T-cell (primary cell): ENCODE results near the gene VAMP2. TPM values are rescaled to one million over a fixed set of nuclear protein-coding genes. Genes with fewer than 3 reads are reported as not detected.
A peak's percentile ranks its signal among the peaks of the same experiment; 100 is the strongest.

ENCODE experiments used
- ATAC-seq, 4 experiments: fragments of 200-7000 bp in 3 of 4; fragments of 150-1000 bp in 1 of 4; cut with Tn5 transposase; replicated peaks in 1 of 4; 1 replicate in 3 of 4; 2 replicates in 1 of 4; pipeline ENCODE4 v1.10.0; 2021; ENCODE audit warnings: moderate library complexity in 3 of 4, mild to moderate bottlenecking in 2 of 4, moderate number of reproducible peaks in 1 of 4
- CTCF ChIA-PET, 2 donors: fragments of 300-600 bp; sonication (Branson Sonifier 250); formaldehyde crosslinking; loops; one replicate each; lab custom pipeline; 2022; ENCODE audit warnings: antibody characterized with exemption in 2 of 2; lab: Charles Lee
- POLR2A ChIA-PET, 2 donors: fragments of 300-600 bp; sonication (Branson Sonifier 250); formaldehyde crosslinking; loops; one replicate each; lab custom pipeline; 2022; ENCODE audit warnings: antibody characterized with exemption in 2 of 2; lab: Charles Lee
- DNase-seq, 35 experiments: peaks; one replicate each; pipeline versions ENCODE4 v3.0.0 to v3.0.0-alpha.2; 2013 to 2023
- H3K27ac ChIP-seq: one replicate; pipeline ENCODE4 v1.5.1; 2013; ENCODE audit warnings: low read length
- H3K27me3 ChIP-seq, 2 experiments: replicated peaks in 1 of 2; 1 replicate in 1 of 2; 2 replicates in 1 of 2; pipeline versions ENCODE4 v1.6.1 to v1.7.0; 2013; ENCODE audit warnings: low read length in 1 of 2, mixed read lengths in 1 of 2; ENCODE audit not compliant: control insufficient read depth in 2 of 2, insufficient read depth in 2 of 2; ENCODE audit errors: extremely low read depth in 1 of 2
- H3K36me3 ChIP-seq, 2 donors: 1 replicate in 1 of 2; 2 replicates in 1 of 2; pipeline versions ENCODE4 v1.6.1 to v1.7.0; 2013; ENCODE audit warnings: low read length in 1 of 2; ENCODE audit not compliant: control insufficient read depth in 2 of 2, insufficient read depth in 1 of 2; ENCODE audit errors: extremely low read depth in 1 of 2
- H3K4me1 ChIP-seq, 2 experiments: 1 replicate in 1 of 2; 2 replicates in 1 of 2; pipeline versions ENCODE4 v1.6.1 to v1.7.0; 2013; ENCODE audit warnings: low read length in 2 of 2, mixed read lengths in 1 of 2; ENCODE audit not compliant: insufficient read depth in 2 of 2, control insufficient read depth in 1 of 2; ENCODE audit errors: extremely low read depth in 1 of 2
- H3K4me3 ChIP-seq, 2 donors: 1 replicate in 1 of 2; 2 replicates in 1 of 2; pipeline versions ENCODE4 v1.5.1 to v1.7.0; 2013; ENCODE audit warnings: mild to moderate bottlenecking in 2 of 2, low read length in 1 of 2, moderate library complexity in 1 of 2; ENCODE audit not compliant: control insufficient read depth in 1 of 2; ENCODE audit errors: extremely low read depth in 1 of 2
- H3K9me3 ChIP-seq: 2 replicates; pipeline ENCODE4 v1.7.0; 2013
- H3K27ac Mint-ChIP-seq, 2 donors: one replicate each; pipeline ENCODE4 v1.8.0; 2020 to 2021; ENCODE audit warnings: mild to moderate bottlenecking in 2 of 2, mixed read lengths in 2 of 2
- H3K27me3 Mint-ChIP-seq, 2 donors: one replicate each; pipeline ENCODE4 v1.8.0; 2021 to 2022; ENCODE audit warnings: mixed read lengths in 2 of 2
- H3K36me3 Mint-ChIP-seq: one replicate; pipeline ENCODE4 v1.8.0; 2021; ENCODE audit warnings: mixed read lengths
- H3K4me1 Mint-ChIP-seq, 3 donors: one replicate each; pipeline ENCODE4 v1.8.0; 2020 to 2022; ENCODE audit warnings: mixed read lengths in 3 of 3, mild to moderate bottlenecking in 1 of 3
- H3K4me3 Mint-ChIP-seq, 3 donors: one replicate each; pipeline ENCODE4 v1.8.0; 2020 to 2022; ENCODE audit warnings: mild to moderate bottlenecking in 3 of 3, mixed read lengths in 3 of 3, moderate library complexity in 3 of 3
- H3K9me3 Mint-ChIP-seq, 3 donors: one replicate each; pipeline ENCODE4 v1.8.0; 2020 to 2022; ENCODE audit warnings: mixed read lengths in 3 of 3
- WGBS: methylation state at CpG from one replicate; pipeline ENCODE4 v1.1.5; 2013; ENCODE audit warnings: missing lambda C conversion rate; ENCODE audit not compliant: insufficient coverage; 5-methylcytosine and 5-hydroxymethylcytosine counted together
- total RNA-seq, 35 experiments: library from RNA in 6 of 35; stranded (reverse) in 6 of 35; fragments of 120-200 nt in 1 of 35; gene quantifications; one replicate each; pipeline versions ENCODE4 v1.2.1 to v1.2.4 and lab custom pipeline; 2013 to 2026

Gene VAMP2
- total RNA-seq, 5 donors from 2014 or later (not counting 1 experiment from before 2014, with no cell fraction given) = 160 to 243 (median 186) TPM

DNA sequence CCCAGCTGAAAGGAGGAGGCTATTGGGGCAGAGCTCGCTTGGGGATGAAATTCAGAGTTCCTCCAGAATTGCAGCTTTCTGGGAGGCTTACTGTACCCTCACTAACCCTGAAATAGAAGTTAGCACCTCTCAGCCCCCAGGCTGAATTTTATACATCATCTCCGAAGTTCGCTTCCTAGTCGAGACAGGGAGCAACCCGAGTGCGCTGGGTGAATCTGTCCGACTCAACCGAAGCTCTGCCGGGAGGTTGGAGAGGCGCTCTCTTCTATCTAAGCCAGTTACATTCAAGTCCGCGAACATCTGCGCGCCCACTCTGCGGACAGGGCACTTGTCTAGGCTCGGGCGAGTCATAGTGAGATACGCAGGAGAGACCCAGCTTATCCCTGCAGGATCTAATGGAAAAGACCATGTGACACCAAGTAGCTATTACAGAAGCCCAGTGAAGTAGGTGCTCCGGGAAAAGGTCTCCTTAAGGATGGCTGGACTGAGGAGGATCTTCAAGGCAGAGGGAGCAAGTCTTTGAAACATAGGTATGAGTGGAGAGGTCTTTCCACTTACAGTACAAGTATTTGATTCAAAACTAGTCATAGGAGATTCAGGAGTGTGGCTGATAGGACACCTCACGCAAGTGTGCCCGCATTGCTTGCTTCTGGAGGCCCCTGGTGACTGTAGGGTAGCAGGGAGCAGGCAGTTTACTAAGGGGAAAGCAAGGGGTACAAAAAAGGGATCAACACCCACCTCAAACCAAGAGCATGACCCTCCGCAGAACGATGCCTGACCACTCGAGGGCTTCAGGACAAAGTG is 38.2 kb downstream of the VAMP2 start:
- no peaks in the 10 kb centered on the region for H3K9me3 ChIP-seq
- H3K36me3 ChIP-seq = no peaks in the 10 kb centered on the region
- 3% methylated on average over 19 of the region's 24 CpGs for WGBS
- H3K4me3 Mint-ChIP-seq = peak overlapping the region; percentile 77 to 91 (median 86)
- ATAC-seq (no peak), DNase-seq (peak in 3 of 35 experiments; percentile 27 to 47 (median 29))
- peak overlapping the region; percentile 64 to 80 for H3K4me3 ChIP-seq
- H3K4me1 Mint-ChIP-seq = peaks cover 62 to 70% (median 64%) of the 10 kb centered on the region in 3 donors
- peaks cover 0 to 64% of the 10 kb centered on the region in 2 experiments for H3K27me3 ChIP-seq
- ChIA-PET CTCF (interaction anchor here in 1 of 2 donors (0.6 to 0.8 kb wide), 2 partner anchors 14 to 70 kb away, joined by 3 to 4 read pairs; no protein-coding TSS in a partner anchor), POLR2A (interaction anchor here in 1 of 2 donors (1.0 kb wide), 1 partner anchor 49 kb away, joined by 3 read pairs; no protein-coding TSS in a partner anchor)
- H3K27ac Mint-ChIP-seq = peak overlapping the region; percentile 82 to 90
- H3K4me1 ChIP-seq = peaks cover 47 to 71% of the 10 kb centered on the region in 2 experiments
- no peak overlapping the region for H3K27ac ChIP-seq
- H3K27me3 Mint-ChIP-seq = peaks cover 11 to 46% of the 10 kb centered on the region in 2 donors
- no peaks in the 10 kb centered on the region for H3K36me3 Mint-ChIP-seq
- no peaks in the 10 kb centered on the region for H3K9me3 Mint-ChIP-seq

DNA sequence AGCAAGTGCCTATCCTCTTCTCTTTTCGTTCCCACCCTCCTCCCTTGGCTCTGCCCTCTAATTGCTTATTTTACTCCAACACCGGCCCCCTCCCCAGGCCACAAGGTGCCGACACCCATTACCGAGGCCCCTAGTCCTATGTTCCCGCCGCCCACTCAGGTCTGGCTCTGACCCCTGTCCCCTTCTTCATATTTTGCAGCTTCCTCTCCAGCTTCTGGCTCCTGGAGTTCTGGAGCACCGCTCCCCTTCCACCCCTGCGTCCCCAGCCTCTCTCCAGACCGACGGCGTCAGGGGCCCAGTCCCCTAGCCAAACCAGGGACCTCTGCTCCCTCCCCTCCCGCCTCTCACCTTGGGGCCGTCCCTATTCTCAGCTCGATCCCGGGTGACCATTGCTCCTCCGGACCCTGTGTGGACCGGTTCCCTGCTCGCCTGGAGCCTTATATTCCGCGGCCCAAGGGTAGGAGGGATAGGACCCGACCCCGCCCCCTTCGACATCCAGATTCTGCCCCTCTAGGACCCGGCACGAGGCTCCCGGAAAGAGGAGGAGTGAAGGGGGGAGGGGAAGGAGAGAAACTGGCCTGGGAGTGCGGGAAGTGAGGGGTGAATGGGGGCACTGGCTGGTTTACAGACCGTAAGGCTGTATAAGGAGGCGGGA is 38.9 kb downstream of the VAMP2 start, which contains the start of gene HES7:
Gene HES7, minus strand, starts transcription at position 412 of the 655 bp plus-strand sequence. Its CDS starts 22 bp downstream, at position 390.
- 1% methylated on average over 16 of the region's 29 CpGs for WGBS
- no peaks in the 10 kb centered on the region for H3K9me3 Mint-ChIP-seq
- H3K27ac Mint-ChIP-seq = peak within 1 kb of the TSS; percentile 82 to 90
- CTCF ChIA-PET = interaction anchor here in 1 of 2 donors (0.6 kb wide), 1 partner anchor 71 kb away, joined by 4 read pairs; no protein-coding TSS in a partner anchor
- H3K4me1 Mint-ChIP-seq = peaks cover 66 to 77% (median 69%) of the 10 kb centered on the region in 3 donors
- Histone ChIP-seq H3K27me3 (peaks cover 0 to 61% of the 10 kb centered on the region in 2 experiments), H3K27ac (no peak within 1 kb of the TSS), H3K4me1 (peaks cover 48 to 71% of the 10 kb centered on the region in 2 experiments), H3K4me3 (peak within 1 kb of the TSS; percentile 64 to 80), H3K9me3 (no peaks in the 10 kb centered on the region), H3K36me3 (no peaks in the 10 kb centered on the region)
- DNase-seq (peak in 1 of 35 experiments; percentile 12), ATAC-seq (no peak)
- H3K4me3 Mint-ChIP-seq = peak within 1 kb of the TSS; percentile 77 to 91 (median 86)
- peaks cover 12 to 49% of the 10 kb centered on the region in 2 donors for H3K27me3 Mint-ChIP-seq
- POLR2A ChIA-PET = interaction anchor here (1.0 kb wide), 2 partner anchors 49 to 97 kb away, joined by 3 read pairs; no protein-coding TSS in a partner anchor
- no peaks in the 10 kb centered on the region for H3K36me3 Mint-ChIP-seq

DNA sequence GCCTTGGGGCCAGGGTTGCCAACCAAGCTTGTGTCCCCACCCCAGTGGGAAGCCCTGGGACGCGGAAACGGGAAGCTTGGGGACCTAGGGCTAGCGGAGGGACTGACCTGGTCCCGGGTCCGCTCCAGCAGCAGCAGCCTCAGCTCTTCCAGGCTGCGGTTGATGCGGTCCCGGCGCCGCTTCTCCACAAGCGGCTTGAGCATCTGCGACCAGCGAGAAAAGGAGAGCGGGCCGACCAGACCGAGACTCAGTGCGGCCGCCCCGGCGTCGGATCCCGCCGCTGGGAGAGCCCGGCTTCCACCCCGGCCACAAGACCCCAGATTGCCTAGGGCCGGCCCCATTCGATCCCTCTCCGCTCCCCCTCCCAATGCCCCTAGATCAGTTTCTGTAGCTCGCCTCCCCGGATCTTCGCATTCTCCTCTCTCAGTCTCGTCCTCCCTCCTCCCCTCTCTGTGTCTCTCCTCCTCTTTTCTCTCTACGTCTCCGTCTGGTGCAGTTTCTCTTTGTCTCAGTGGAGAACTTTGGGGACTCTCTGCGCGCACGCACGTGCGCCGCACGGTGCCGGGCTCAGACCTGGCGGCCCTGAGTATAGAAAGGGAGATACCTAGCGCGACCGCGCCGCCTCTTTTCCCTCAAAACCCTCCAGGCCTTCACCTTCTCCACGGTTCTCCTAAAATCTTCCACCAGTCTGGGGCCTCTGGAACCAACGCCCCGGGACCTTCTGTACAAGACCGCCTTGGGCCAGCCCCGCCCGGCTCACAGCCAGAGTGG is 39.6 kb downstream of the VAMP2 start:
- H3K36me3 ChIP-seq = no peaks in the 10 kb centered on the region
- peak in 1 of 4 experiments; percentile 9 for ATAC-seq
- DNase-seq = peak in 4 of 35 experiments; percentile 31 to 67 (median 44)
- CTCF ChIA-PET = interaction anchor here (0.6 to 1.0 kb wide), 2 partner anchors 17 to 138 kb away, joined by 3 to 5 read pairs; no protein-coding TSS in a partner anchor
- WGBS = 1% methylated on average over 42 of the region's 55 CpGs
- peak overlapping the region in 1 of 2 donors; percentile 12 for H3K27ac Mint-ChIP-seq
- no peaks in the 10 kb centered on the region for H3K9me3 ChIP-seq
- peak overlapping the region; percentile 64 to 80 for H3K4me3 ChIP-seq
- no peaks in the 10 kb centered on the region for H3K36me3 Mint-ChIP-seq
- peaks cover 12 to 56% of the 10 kb centered on the region in 2 donors for H3K27me3 Mint-ChIP-seq
- POLR2A ChIA-PET = interaction anchor here in 1 of 2 donors (1.0 kb wide), 1 partner anchor 98 kb away, joined by 3 read pairs; no protein-coding TSS in a partner anchor
- H3K27me3 ChIP-seq = peaks cover 0 to 68% of the 10 kb centered on the region in 2 experiments
- H3K27ac ChIP-seq = no peak overlapping the region
- H3K4me1 Mint-ChIP-seq = peaks cover 73 to 84% (median 76%) of the 10 kb centered on the region in 3 donors
- no peaks in the 10 kb centered on the region for H3K9me3 Mint-ChIP-seq
- H3K4me3 Mint-ChIP-seq = peak overlapping the region; percentile 77 to 91 (median 86)
- peaks cover 52 to 78% of the 10 kb centered on the region in 2 experiments for H3K4me1 ChIP-seq

DNA sequence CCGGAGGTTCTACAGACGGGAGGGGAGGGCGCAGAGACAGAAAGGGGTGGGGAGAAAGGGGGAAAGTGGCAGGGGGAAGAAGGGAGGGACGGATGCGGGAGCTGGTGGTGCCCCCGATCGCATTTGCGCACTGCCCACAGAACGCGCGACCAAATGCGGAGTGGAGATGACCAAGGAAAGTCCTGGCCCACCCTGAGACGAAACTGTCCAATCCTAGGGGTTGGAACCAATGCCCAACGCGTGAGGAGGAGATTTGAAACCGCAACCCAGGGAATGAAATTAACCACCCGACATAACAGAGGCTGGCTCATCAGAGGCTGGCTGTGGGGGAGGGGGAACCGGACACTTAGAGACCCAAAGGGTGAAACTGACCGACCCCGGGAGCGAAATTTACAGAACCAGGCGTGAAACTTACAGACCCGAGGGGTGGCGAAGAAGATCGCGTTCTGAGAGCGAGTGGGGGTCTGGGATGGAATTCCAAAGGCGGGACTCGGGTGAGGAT is 40.3 kb downstream of the VAMP2 start:
- CTCF ChIA-PET = interaction anchor here (0.6 to 1.1 kb wide), 3 partner anchors 18 to 139 kb away, joined by 3 to 5 read pairs (median 3); no protein-coding TSS in a partner anchor
- H3K9me3 Mint-ChIP-seq = no peaks in the 10 kb centered on the region
- POLR2A ChIA-PET = no interaction called here
- H3K4me1 ChIP-seq = peaks cover 58 to 84% of the 10 kb centered on the region in 2 experiments
- H3K27me3 ChIP-seq = peaks cover 0 to 69% of the 10 kb centered on the region in 2 experiments
- peaks cover 12 to 61% of the 10 kb centered on the region in 2 donors for H3K27me3 Mint-ChIP-seq
- H3K4me3 ChIP-seq = peak overlapping the region; percentile 64 to 80
- peaks cover 79 to 91% (median 83%) of the 10 kb centered on the region in 3 donors for H3K4me1 Mint-ChIP-seq
- whole genome bisulfite sequencing = 2% methylated on average over 14 of the region's 29 CpGs
- H3K27ac ChIP-seq = no peak overlapping the region
- DNase-seq = peak in 1 of 35 experiments; percentile 31
- H3K9me3 ChIP-seq = no peaks in the 10 kb centered on the region
- H3K27ac Mint-ChIP-seq = no peak overlapping the region
- peak overlapping the region; percentile 77 to 91 (median 86) for H3K4me3 Mint-ChIP-seq
- ATAC-seq = no peak
- no peaks in the 10 kb centered on the region for H3K36me3 ChIP-seq
- no peaks in the 10 kb centered on the region for H3K36me3 Mint-ChIP-seq

DNA sequence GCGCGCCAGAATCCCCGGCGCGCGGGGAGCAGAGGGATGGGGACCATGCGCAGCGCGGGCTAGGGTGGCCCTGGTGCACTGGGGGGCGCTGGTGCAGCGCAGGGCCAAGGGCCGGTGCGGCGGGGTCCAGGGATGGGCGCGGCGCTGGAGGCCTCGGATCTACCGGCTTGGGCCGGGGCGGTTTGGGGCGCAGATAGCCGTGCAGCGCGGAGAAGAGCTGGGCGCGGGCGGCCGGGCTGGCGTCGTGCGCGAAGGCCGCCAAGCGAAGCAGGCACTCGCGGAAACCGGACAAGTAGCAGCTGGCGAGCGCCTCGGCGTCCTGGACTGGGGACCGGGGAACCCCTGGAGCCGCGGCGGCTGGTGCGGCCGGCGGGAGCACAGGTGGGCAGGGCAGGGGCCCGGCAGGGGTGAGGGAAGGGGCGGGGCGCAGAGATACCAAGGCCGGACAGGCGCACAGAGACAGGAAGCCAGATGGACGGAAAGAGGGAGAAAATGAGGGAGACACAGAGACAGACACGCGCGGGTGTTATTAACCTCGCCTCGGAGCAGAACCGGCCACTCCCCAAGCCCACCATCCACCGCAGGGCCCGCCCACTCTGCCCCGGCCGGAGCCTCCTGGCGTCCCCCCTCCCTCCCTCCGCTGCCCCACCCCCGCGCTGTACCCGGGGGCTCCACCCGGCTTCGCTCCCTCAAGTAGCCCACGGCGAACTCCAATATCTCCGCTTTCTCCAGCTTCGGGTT is 40.9 kb downstream of the VAMP2 start:
- Histone ChIP-seq H3K4me1 (peaks cover 58 to 86% of the 10 kb centered on the region in 2 experiments), H3K27me3 (peaks cover 0 to 72% of the 10 kb centered on the region in 2 experiments), H3K9me3 (no peaks in the 10 kb centered on the region), H3K27ac (no peak overlapping the region), H3K36me3 (no peaks in the 10 kb centered on the region), H3K4me3 (peak overlapping the region; percentile 64 to 74)
- ATAC-seq = peak in 2 of 4 experiments; percentile 5 to 9
- peak in 5 of 35 experiments; percentile 31 to 61 (median 39) for DNase-seq
- Mint-ChIP-seq H3K4me1 (peaks cover 77 to 87% (median 80%) of the 10 kb centered on the region in 3 donors), H3K36me3 (no peaks in the 10 kb centered on the region), H3K4me3 (peak overlapping the region; percentile 77 to 91 (median 86)), H3K9me3 (no peaks in the 10 kb centered on the region), H3K27me3 (peaks cover 12 to 58% of the 10 kb centered on the region in 2 donors), H3K27ac (no peak overlapping the region)
- ChIA-PET CTCF (interaction anchor here in 1 of 2 donors (0.6 to 1.1 kb wide), 2 partner anchors 36 to 104 kb away, joined by 3 read pairs; no protein-coding TSS in a partner anchor), POLR2A (no interaction called here)
- under 1% methylated on average over 63 of the region's 76 CpGs for WGBS
